NOMO-1 (cell line): Measurements from ENCODE around the gene PAK6.
A peak's percentile ranks its signal among the peaks of the same experiment; 100 is the strongest.

Source experiments
- DNase-seq, 2 experiments: peaks; one replicate each; lab custom pipeline; 2025; ENCODE audit not compliant: unreplicated experiment in 2 of 2; lab: John Stamatoyannopoulos, UW

Gene PAK6

DNA sequence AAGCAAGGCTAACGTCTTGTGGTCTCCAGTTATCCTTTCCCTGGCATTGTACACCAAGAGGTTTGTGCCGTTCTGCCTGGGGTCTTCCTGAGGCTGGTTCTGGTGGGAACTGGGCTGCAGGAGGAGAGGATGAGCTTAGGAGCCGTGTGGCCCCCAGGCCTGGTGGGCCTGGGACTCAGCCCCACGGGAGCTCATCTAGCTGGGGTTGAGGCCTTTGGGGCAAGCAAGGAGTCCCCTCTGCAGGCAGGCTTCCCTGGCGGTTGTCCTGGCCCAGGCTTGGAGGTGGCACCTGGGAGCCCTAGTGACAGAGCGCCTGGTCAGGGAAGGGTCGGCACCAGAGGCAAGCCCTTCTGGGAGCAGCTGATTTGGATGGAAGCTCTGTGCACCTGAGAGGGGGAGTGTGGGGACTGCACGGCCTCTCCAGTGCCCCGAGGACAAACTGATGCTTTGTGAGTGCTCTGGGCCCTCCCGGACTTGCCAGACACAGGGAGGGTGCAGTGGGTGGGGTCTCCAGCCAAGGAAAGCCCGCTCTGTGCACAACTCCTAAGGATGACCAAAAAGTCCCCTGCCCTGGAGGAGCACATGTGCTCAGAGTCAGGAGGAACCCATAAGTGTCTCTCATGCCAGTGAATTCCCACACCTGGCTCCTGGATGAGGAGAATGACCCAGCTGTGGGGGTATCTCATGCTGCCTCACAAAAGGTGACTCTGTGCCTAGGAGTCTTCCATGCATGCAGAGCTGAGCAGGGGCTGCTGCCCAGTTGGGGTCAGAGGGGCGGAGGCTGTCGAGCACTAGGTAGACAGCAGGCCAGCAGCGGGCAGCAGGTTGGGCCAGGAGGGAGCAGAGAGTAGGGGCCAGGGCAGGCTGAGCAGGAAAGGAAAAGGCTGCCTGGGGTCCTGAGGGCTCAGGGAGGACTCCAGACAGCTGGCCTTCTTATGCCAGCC is 2.7 kb downstream of the PAK6 start:
- no peak for DNase-seq

DNA sequence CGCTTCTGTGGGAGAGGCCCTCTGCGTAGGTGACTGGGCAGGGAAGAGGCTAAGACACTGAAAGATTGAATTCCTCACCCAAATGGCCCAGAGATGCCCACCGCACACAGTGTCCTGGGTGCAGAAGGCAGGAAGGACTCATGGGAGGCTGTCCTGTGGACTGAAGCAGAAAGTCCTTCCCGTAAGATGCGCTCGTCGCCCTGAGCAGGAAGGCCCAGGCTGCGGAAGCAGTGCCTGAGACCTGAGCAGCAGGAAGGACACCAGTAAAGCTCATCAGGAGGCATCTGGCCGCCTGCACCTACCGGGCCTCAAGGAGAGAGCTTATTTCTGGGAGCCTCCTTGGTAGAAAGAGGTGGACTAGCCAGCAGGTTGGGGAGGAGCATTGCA is 3.3 kb downstream of the PAK6 start:
- DNase-seq: no peak

DNA sequence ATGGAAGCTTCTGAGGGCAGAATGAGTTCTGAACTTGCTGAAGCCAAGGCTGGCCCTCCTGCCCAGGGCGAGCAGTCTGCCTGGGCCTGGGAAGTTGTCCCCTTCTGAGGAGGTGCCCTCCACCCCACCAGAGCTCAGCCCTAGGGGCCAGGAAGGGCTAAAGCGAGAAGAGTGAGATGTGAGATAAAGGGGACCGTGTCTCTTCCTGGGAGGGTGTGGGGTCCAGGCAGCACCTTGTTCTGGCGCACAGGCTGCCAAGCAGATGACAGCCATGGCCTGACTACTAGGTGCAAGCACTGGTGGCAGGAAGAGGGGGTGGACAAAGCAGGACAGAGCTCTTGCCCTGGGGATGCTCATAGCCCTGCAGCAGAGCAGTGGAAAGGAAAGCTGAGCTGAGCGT is 3.7 kb downstream of the PAK6 start:
- DNase-seq: no peak

DNA sequence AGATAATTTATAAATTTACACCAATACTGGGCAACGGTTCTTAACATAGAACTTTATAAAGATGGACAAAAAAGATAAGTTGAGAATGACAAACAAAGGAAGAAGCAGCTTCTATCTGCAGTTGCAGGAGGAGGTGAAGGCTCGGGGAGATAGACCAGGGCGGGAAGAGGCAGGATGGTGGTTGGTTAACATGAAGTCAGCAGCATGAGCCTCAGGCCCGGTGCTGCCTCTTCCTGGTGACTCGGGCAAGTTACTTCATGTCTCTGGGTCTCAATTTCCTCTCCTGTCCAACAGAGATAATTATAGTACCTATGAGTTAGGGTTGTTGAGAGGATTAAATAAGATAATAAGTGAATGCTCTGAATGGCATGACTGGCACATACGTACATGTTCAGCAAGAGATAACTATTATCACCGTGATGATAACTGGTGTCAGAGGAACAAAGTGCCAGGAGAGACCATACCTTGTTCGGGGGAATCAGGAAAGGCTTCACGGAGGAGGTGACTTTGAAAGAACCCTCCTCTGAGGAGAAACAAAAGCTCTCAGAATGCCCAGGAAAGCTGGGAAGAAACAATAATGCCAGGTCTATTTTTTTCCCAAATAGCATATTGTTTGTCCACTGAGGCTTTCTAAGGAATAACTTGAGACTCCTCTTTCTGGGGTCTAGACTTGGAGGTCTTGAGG is 4.4 kb downstream of the PAK6 start:
- peak in 1 of 2 experiments; percentile 4 for DNase-seq

DNA sequence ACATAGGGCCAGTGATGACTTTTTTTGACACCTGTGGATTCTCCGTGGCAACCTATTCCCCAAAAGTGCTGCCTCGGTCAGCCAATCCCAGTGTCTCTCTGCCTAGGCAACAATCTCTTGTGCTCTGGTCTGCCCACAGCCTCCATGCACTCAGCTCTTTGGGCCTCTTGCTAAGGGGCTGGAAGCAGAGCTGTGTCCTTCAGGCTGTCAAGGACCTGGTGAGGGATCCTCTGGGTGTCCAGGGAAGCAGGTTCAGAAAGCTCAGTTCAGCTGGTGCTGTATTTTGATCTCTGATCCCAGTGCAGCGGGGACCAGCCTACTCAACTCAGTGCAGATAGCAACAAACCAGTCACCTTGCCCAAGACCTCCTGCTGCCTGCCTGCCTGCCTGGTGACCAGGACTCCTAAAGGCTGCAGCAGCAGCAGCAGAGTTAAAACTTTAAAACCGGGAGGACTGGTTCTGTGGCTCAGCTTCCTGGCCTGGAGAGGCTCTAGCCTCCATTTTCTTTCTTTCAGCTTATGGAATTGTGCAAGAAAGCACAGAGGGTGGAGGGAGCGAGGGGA is 6.2 kb downstream of the PAK6 start:
- no peak for DNase-seq

DNA sequence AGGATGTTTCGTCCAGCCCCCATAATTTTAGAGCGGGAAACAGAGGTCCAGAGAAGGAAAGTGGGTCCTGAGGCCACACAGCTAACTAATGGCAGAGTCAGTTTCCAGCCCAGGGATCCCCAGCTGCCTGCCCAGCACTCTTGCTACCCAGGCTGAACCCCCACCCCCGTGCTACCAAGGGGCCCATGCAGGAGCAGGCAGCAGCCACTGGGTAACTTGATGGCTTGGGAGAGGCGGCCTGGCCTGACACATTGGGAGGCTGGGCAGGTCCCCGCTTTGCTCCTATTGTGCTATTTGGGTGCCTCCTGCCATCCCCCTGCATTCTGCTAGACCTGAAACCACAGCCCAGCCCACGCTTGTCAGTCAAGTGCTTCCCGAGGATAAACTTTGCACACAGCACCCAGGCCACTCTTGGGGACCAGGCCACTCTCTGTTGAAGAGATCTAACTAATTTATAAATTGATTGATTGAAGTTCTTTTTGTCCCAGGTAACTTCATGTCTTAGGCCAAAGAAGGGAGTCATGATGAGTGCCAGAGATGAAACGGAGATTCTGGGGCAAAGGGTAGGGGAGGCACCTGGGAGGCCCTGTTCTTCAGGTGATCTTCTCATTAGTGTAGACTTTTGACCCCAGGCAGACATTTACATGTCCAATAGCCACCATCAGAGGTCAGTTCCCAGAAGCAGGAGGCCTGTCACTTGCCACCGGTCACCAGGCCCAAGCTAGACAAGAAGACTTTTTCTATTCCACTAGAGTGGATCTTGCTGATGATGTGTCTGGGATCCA is 7.0 kb downstream of the PAK6 start:
- no peak for DNase-seq

- DNase-seq: no peak
Observed at GRCh38 chr15:40246496-40247280, 7.8 kb downstream of the PAK6 start.

GRCh38 chr15:40247406-40247971 is 8.6 kb downstream of the PAK6 start:
- no peak for DNase-seq

GRCh38 chr15:40248006-40248783 is 9.3 kb downstream of the PAK6 start:
- no peak for DNase-seq

DNA sequence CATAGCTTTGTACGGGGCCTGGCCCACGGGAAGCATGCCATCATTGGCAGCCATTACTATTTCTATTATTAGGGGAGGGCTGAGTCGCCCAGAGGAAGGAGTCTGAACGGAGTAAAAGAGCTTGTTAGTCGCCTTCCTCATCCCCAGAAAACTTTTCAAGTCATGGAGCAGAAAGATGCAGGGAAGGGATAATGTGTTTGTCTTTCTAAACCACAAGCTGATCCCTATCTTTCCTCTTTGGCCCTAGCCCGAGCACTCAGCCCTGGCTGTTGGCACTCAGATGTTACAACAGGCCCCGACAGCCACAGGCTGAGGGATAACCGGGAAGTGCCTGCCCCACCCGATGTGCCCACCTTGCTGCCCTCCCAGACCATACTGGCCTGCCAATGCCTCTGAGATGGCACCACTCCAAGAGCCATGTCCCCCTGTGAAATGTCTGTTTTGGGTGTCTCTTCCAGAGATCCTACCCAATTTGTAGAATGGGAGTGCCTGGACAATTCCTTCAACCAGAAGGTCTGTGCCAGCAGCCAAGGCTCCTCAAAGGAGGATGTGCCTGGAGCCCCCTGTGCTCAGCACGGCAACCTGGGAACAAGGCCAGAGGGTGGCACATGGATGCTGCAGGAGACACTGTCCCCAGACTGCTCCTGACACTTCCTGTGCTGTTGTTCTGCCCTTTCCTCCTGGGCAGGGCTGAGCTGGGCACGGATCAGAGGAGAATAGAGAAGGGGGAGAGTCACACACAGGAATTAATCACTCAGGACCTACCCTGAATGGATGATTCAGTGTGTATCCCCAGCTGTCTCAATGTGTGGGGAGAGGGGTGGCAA is 10.8 kb downstream of the PAK6 start:
- no peak for DNase-seq

- no peak for DNase-seq
Observed at GRCh38 chr15:40250304-40250656, 11.4 kb downstream of the PAK6 start.

- DNase-seq: no peak
Observed at GRCh38 chr15:40250771-40251483, 12.1 kb downstream of the PAK6 start.

- DNase-seq: no peak
Observed at GRCh38 chr15:40251486-40252140, 12.8 kb downstream of the PAK6 start.

DNA sequence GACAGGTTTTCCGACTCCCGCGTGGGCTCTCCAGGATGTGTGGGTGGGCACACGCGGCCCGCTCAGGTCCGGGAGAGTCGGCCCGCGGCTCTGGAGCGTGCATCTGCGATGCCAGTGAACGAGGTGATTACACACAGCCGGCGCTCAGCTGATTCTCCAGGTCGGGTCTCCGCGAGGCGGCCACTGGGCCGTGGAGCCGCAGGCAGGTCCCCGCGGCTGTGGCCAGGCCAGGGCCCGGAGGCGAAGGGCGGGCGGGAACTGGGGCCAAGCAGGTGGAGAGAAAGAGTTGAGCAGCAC is 13.2 kb downstream of the PAK6 start:
- no peak for DNase-seq

DNA sequence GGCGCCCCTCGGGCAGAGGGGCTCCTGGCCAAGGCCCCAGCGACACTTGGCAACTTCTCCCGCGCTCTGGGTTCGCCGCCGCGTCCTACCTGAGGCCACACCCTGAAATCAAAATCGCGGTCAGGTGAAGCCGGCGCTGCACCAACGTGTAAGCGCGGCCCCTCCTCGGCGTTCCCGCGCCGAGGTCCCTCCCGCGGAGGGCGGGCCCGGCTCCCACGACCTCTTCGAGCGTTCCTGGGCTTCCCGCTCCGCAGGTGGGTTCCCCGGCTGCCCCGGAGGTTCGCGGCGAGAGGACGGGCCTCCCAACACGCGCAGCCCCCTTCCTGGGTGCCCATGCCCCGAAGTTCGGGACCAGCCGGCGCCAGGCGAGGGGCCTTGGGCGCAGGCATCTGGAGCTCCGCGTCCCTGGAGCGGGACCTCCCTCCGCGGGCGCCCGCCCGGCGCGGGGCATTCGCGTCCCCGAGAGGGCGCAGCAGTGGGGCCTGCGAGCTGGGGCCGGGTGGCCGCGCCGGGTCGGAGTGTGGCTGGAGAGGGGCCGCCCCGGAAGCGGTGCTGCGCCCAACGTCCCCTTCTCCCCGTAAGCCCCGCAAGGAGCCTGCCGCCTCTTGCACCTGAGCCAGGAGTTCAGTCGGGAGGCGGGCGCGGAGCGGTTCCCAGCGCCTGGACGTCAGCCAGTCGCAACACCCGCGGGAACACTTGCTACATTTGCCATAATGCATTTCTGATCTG is 13.7 kb downstream of the PAK6 start:
- DNase-seq: no peak

GRCh38 chr15:40253167-40253790 is 14.4 kb downstream of the PAK6 start:
- DNase-seq: peak in 1 of 2 experiments; percentile 23
